GM04504 (cell line): ENCODE data around the gene ZNF442.
"Not testable (repeated sequence)": the region's sequence is repeated elsewhere in the genome, so short reads cannot be mapped to it uniquely, and the experiment has no call there.

Experiments used
- DNase-seq: peaks from one replicate; pipeline ENCODE4 v3.0.0-alpha.2; 2012; ENCODE audit warnings: low read depth

The ZNF442 gene

DNA sequence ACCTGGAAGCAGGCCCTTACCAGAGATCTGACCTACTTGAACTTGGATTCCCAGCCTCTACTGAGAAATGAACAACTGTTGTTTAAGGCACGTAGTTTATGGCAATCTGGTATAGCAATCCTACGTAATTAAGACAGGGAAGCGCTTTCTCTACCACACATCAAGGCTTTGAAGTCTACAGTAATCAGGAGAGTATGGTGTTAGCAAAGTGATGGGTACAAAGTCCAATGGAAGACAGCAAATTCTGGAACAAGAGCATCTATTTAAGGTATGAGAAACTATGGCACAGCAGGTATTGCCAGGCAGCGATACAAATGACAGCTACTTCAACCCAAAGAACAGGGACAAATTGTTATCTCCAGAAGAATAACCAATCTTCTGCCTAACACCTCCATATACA lies 35.1 kb downstream of the ZNF442 start:
- no peak for DNase-seq

DNA sequence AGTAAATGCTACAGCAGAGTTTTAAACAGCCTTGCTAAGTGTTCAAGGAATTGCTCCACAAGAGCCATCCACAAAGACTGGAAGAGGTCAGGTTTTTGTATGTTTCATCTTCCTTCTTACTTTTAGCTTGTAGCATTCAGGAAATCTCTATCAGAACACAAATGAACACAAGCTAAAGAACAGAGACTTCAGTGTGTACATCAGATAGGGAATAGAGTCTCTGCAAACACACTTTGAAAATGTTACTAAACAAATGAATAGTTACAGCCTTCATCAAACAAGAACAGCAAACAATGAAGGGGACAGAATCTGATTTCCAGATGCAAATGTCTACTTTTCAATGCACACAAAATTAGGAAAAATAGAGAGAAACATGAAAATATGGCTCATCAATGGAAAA lies 39.8 kb downstream of the ZNF442 start:
- DNase-seq: no peak

DNA sequence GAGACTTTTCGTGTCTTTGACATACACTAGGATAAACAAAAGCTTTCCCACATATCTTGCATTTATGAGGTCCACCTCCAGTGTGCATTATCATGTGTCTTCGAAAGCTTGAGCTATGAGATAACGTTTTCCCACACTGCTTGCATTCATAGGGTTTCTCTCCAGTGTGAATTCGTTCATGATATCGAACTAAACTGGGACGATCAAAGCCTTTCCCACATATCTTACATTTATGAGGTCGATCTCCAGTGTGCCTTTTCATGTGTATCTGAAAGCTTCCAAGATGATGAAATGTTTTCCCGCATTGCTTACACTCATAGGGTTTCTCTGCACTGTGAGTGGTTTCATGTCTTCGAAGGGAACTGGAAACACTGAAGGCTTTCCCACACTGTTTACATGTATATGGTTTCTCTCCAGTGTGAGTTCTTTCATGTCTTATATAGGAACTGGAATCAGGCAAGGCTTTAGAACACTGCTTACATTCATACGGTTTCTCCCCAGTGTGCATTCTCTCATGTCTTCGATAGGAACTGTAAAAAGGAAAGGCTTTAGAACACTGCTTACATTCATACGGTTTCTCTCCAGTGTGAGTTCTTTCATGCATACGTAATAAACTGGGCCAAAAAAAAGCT lies 46.6 kb downstream of the ZNF442 start:
- DNase-seq: no peak

DNA sequence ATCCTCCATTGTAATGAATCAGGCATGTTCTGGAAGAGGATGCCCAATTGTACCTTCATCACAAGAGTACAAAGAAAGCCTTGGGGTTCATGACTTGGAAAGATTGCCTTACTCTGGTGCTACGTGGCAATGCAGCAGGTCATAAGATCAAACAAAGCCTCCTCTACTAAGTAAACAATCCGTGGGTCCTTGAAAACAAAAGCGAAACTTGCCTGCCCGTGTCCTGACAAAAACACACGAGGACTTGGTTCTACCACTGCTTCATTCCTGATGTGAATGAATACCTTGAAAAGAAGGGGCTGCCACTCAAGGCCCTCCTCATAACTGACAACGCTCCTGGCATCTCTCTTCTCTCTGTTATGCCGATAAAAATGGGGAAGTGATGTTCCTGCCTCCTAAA lies 50.9 kb downstream of the ZNF442 start:
- no peak for DNase-seq

DNA sequence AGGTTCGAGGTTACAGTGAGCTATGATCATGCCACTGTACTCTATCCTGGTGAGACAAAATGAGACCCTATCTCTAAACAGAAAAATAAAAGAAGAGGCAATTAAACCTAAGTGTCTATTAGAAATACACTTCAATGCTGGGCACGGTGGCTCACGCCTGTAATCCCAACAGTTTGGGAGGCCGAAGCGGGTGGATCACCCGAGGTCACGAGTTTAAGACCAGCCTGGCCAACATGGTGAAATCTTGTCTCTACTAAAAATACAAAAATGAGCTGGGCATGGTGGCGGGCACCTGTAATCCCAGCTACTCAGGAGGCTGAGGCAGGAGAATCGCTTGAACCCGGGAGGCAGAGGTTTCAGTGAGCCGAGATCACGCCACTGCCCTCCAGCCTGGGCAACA lies 56.6 kb downstream of the ZNF442 start:
- not testable (repeated sequence) for DNase-seq
